ENCODE data around the gene RBMS2. TPM values are rescaled to one million over a fixed set of nuclear protein-coding genes. Genes with fewer than 3 reads are reported as not detected.
A peak's percentile ranks its signal among the peaks of the same experiment; 100 is the strongest.
"Not testable (repeated sequence)": the region's sequence is repeated elsewhere in the genome, so short reads cannot be mapped to it uniquely, and the experiment has no call there.

The RBMS2 gene
- total and polyA plus RNA-seq, 2 experiments from 2014 or later, result 28.7 TPM

GRCh38 chr12:56496704-56497103, 24.9 kb upstream of the RBMS2 start:
- H3K4me1 ChIP-seq (ENCODE audit: insufficient read depth); H3F3A ChIP-seq (ENCODE audit: insufficient read depth); H3K27ac ChIP-seq; H3K36me3 ChIP-seq (ENCODE audit: low read depth); H3K9me3 ChIP-seq (ENCODE audit: low read depth); H3K9me2 ChIP-seq (ENCODE audit: insufficient read depth); H3K9ac ChIP-seq; H3K27me3 ChIP-seq (replicated peaks; ENCODE audit: insufficient read depth); in situ Hi-C loops (cut with MboI); H3K4me2 ChIP-seq (ENCODE audit: unreplicated experiment); H4K20me1 ChIP-seq (ENCODE audit: insufficient read depth); H3K79me2 ChIP-seq (ENCODE audit: insufficient read depth); H2AFZ ChIP-seq: not testable (repeated sequence)
- DNase-seq, result peak; percentile 53
- WGBS, 2 experiments (ENCODE audit: low coverage in 1 of 2, low lambda C conversion rate in 2 of 2, missing lambda C conversion rate in 2 of 2), result 8 to 9% methylated on average over 17 of the region's 17 CpGs
- peak overlapping the region; percentile 47; the same call in 1 of the 2 replicates for H3K4me3 ChIP-seq

GRCh38 chr12:56498126-56498902, 23.3 kb upstream of the RBMS2 start:
- H3K4me3 ChIP-seq; H4K20me1 ChIP-seq (ENCODE audit: insufficient read depth); DNase-seq; in situ Hi-C loops (cut with MboI); H3K79me2 ChIP-seq (ENCODE audit: insufficient read depth); H3K4me1 ChIP-seq (ENCODE audit: insufficient read depth); H3F3A ChIP-seq (ENCODE audit: insufficient read depth); H3K9me3 ChIP-seq (ENCODE audit: low read depth); H2AFZ ChIP-seq; H3K36me3 ChIP-seq (ENCODE audit: low read depth); H3K9ac ChIP-seq; H3K4me2 ChIP-seq (ENCODE audit: unreplicated experiment); H3K9me2 ChIP-seq (ENCODE audit: insufficient read depth); H3K27ac ChIP-seq; H3K27me3 ChIP-seq (replicated peaks; ENCODE audit: insufficient read depth): not testable (repeated sequence)
- 86 to 87% methylated on average over 14 of the region's 14 CpGs for WGBS, 2 experiments (ENCODE audit: low coverage in 1 of 2, low lambda C conversion rate in 2 of 2, missing lambda C conversion rate in 2 of 2)

GRCh38 chr12:56499452-56499851, 22.2 kb upstream of the RBMS2 start:
- H3K4me2 ChIP-seq (ENCODE audit: unreplicated experiment); H3K36me3 ChIP-seq (ENCODE audit: low read depth); H2AFZ ChIP-seq; in situ Hi-C loops (cut with MboI); H3K9ac ChIP-seq; DNase-seq; H3K4me3 ChIP-seq; H3K27ac ChIP-seq; H3K9me3 ChIP-seq (ENCODE audit: low read depth); H3F3A ChIP-seq (ENCODE audit: insufficient read depth); H3K9me2 ChIP-seq (ENCODE audit: insufficient read depth); H3K4me1 ChIP-seq (ENCODE audit: insufficient read depth); H4K20me1 ChIP-seq (ENCODE audit: insufficient read depth); H3K27me3 ChIP-seq (replicated peaks; ENCODE audit: insufficient read depth); H3K79me2 ChIP-seq (ENCODE audit: insufficient read depth): not testable (repeated sequence)
- WGBS, 2 experiments (ENCODE audit: low coverage in 1 of 2, low lambda C conversion rate in 2 of 2, missing lambda C conversion rate in 2 of 2), result 62 to 63% methylated on average over 8 to 9 of the region's 9 CpGs

- H3F3A ChIP-seq (ENCODE audit: insufficient read depth); in situ Hi-C loops (cut with MboI); DNase-seq; H3K9me2 ChIP-seq (ENCODE audit: insufficient read depth); H3K27ac ChIP-seq; H4K20me1 ChIP-seq (ENCODE audit: insufficient read depth); H3K9me3 ChIP-seq (ENCODE audit: low read depth); H3K4me3 ChIP-seq; H3K36me3 ChIP-seq (ENCODE audit: low read depth); H3K27me3 ChIP-seq (replicated peaks; ENCODE audit: insufficient read depth); H3K9ac ChIP-seq; H3K79me2 ChIP-seq (ENCODE audit: insufficient read depth); H2AFZ ChIP-seq; H3K4me1 ChIP-seq (ENCODE audit: insufficient read depth); H3K4me2 ChIP-seq (ENCODE audit: unreplicated experiment): not testable (repeated sequence)
- 88% methylated on average over 12 to 13 of the region's 13 CpGs for WGBS, 2 experiments (ENCODE audit: low coverage in 1 of 2, low lambda C conversion rate in 2 of 2, missing lambda C conversion rate in 2 of 2)
Observed at GRCh38 chr12:56499879-56500278, 21.7 kb upstream of the RBMS2 start.

- WGBS, 2 experiments (ENCODE audit: low coverage in 1 of 2, low lambda C conversion rate in 2 of 2, missing lambda C conversion rate in 2 of 2), result 83 to 86% methylated on average over 16 of the region's 16 CpGs
- Histone ChIP-seq H3K4me1 (ENCODE audit: insufficient read depth) (no peaks in the 10 kb centered on the region), H3K79me2 (ENCODE audit: insufficient read depth) (no peaks in the 10 kb centered on the region), H3K9me3 (ENCODE audit: low read depth) (no peaks in the 10 kb centered on the region), H3K27me3 (replicated peaks; ENCODE audit: insufficient read depth) (no peaks in the 10 kb centered on the region), H3K9me2 (ENCODE audit: insufficient read depth) (no peaks in the 10 kb centered on the region), H3K9ac (no peak overlapping the region), H3K36me3 (ENCODE audit: low read depth) (no peaks in the 10 kb centered on the region), H3K27ac (no peak overlapping the region), H3F3A (ENCODE audit: insufficient read depth) (no peaks in the 10 kb centered on the region), H4K20me1 (ENCODE audit: insufficient read depth) (no peaks in the 10 kb centered on the region), H2AFZ (no peak overlapping the region), H3K4me2 (ENCODE audit: unreplicated experiment) (no peak overlapping the region), H3K4me3 (no peak overlapping the region)
- TF ChIP-seq EZH2 (IDR thresholded peaks at IDR 0.05; ENCODE audit: insufficient read depth, poor library complexity, severe bottlenecking), result no peak
- TF ChIP-seq EZH2phosphoT487 (IDR thresholded peaks at IDR 0.05; ENCODE audit: insufficient read depth, low read depth), result no peak
- DNase-seq, result no peak
- in situ Hi-C loops (cut with MboI), result no loop called here
Observed at GRCh38 chr12:56510786-56511185, 10.8 kb upstream of the RBMS2 start.

GRCh38 chr12:56514014-56514318, 7.7 kb upstream of the RBMS2 start:
- H3K27ac ChIP-seq; H3K27me3 ChIP-seq (replicated peaks; ENCODE audit: insufficient read depth); H3F3A ChIP-seq (ENCODE audit: insufficient read depth); H3K4me3 ChIP-seq; H3K9ac ChIP-seq; H3K9me2 ChIP-seq (ENCODE audit: insufficient read depth); H3K4me2 ChIP-seq (ENCODE audit: unreplicated experiment); H3K9me3 ChIP-seq (ENCODE audit: low read depth); H3K36me3 ChIP-seq (ENCODE audit: low read depth); H4K20me1 ChIP-seq (ENCODE audit: insufficient read depth); H3K79me2 ChIP-seq (ENCODE audit: insufficient read depth); in situ Hi-C loops (cut with MboI); DNase-seq: not testable (repeated sequence)
- Histone ChIP-seq H2AFZ (peak overlapping the region; percentile 40), H3K4me1 (ENCODE audit: insufficient read depth) (peaks cover 11% of the 10 kb centered on the region)
- WGBS, 2 experiments (ENCODE audit: low coverage in 1 of 2, low lambda C conversion rate in 2 of 2, missing lambda C conversion rate in 2 of 2), result 52 to 55% methylated on average over 4 of the region's 4 CpGs

All from GM23248 (cell line).